ENCODE results near the gene ZNF239. TPM values are rescaled to one million over a fixed set of nuclear protein-coding genes. Genes with fewer than 3 reads are reported as not detected.
A peak's percentile ranks its signal among the peaks of the same experiment; 100 is the strongest.
"Not testable (repeated sequence)": the region's sequence is repeated elsewhere in the genome, so short reads cannot be mapped to it uniquely, and the experiment has no call there.

ZNF239 gene
- total RNA-seq, 1 experiment from 2014 or later = 4.7 TPM

GRCh38 chr10:43594944-43595589, 20.7 kb upstream of the ZNF239 start:
- Histone ChIP-seq H3K27me3 (ENCODE audit: low read length) (peaks cover 3% of the 10 kb centered on the region; the same call in 1 of the 2 replicates), H3K4me2 (ENCODE audit: low read depth, low read length, poor library complexity, severe bottlenecking) (peak overlapping the region; percentile 59), H3K9ac (ENCODE audit: low read length) (peak overlapping the region; percentile 61), H3K79me2 (ENCODE audit: low read length) (no peaks in the 10 kb centered on the region), H3K9me3 (ENCODE audit: low read length) (peaks cover 5% of the 10 kb centered on the region; the same call in 1 of the 2 replicates), H3K4me1 (ENCODE audit: low read length) (peaks cover 8% of the 10 kb centered on the region), H3K36me3 (ENCODE audit: insufficient read depth, low read length) (no peaks in the 10 kb centered on the region; the same call in 1 of the 2 replicates), H4K20me1 (ENCODE audit: insufficient read depth, low read depth, low read length) (no peaks in the 10 kb centered on the region), H3K4me3 (ENCODE audit: low read length) (peak overlapping the region; percentile 55; the same call in 1 of the 2 replicates), H3K27ac (ENCODE audit: low read length) (no peak overlapping the region), H2AFZ (ENCODE audit: low read length) (peak overlapping the region; percentile 88), H3K9me2 (replicated peaks; ENCODE audit: insufficient read depth, low read length) (no peaks in the 10 kb centered on the region)
- peak; percentile 38 for DNase-seq

DNA sequence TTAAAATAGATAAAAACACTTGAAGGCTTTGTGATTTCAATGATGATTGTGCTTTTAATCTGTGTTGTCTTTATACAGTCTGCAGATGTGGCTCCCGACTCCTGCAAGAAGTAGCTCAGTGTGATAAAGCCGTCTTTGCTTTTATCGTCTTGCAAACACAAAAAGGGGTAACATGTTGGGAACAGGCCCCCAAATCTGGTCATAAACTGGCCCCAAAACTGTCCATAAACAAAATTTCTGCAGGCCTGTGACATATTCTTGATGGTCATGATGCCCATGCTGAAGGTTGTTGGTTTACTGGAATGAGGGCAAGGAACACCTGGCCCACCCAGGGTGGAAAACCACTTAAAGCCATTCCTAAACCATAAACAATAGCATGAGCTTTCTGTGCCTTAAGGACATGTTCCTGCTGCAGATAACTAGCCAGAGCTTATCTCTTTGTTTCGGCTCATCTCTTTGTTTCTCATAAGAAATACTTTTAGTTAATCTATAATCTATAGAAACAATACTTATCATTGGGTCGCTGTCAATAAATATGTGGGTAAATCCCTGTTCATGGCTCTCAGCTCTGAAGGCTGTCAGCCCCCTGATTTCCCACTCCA, 17.0 kb upstream of the ZNF239 start:
- H3K27me3 ChIP-seq (ENCODE audit: low read length) = peaks cover 3% of the 10 kb centered on the region; the same call in 1 of the 2 replicates
- DNase-seq = peak; percentile 36
- no peaks in the 10 kb centered on the region; the same call in 1 of the 2 replicates for H3K36me3 ChIP-seq (ENCODE audit: insufficient read depth, low read length)
- H3K4me3 ChIP-seq (ENCODE audit: low read length) = no peak overlapping the region
- no peaks in the 10 kb centered on the region for H3K79me2 ChIP-seq (ENCODE audit: low read length)
- no peak overlapping the region for H2AFZ ChIP-seq (ENCODE audit: low read length)
- no peak overlapping the region for H3K4me2 ChIP-seq (ENCODE audit: low read depth, low read length, poor library complexity, severe bottlenecking)
- no peaks in the 10 kb centered on the region for H3K9me2 ChIP-seq (replicated peaks; ENCODE audit: insufficient read depth, low read length)
- peaks cover 8% of the 10 kb centered on the region for H3K4me1 ChIP-seq (ENCODE audit: low read length)
- peaks cover 5% of the 10 kb centered on the region; the same call in 1 of the 2 replicates for H3K9me3 ChIP-seq (ENCODE audit: low read length)
- H3K27ac ChIP-seq (ENCODE audit: low read length) = no peak overlapping the region
- no peak overlapping the region for H3K9ac ChIP-seq (ENCODE audit: low read length)
- no peaks in the 10 kb centered on the region for H4K20me1 ChIP-seq (ENCODE audit: insufficient read depth, low read depth, low read length)

- H3K27me3 ChIP-seq (ENCODE audit: low read length); H3K27ac ChIP-seq (ENCODE audit: low read length); DNase-seq; H3K4me2 ChIP-seq (ENCODE audit: low read depth, low read length, poor library complexity, severe bottlenecking); H3K9ac ChIP-seq (ENCODE audit: low read length); H3K36me3 ChIP-seq (ENCODE audit: insufficient read depth, low read length); H3K4me1 ChIP-seq (ENCODE audit: low read length); H3K9me2 ChIP-seq (replicated peaks; ENCODE audit: insufficient read depth, low read length); H3K4me3 ChIP-seq (ENCODE audit: low read length); H3K9me3 ChIP-seq (ENCODE audit: low read length); H3K79me2 ChIP-seq (ENCODE audit: low read length); H4K20me1 ChIP-seq (ENCODE audit: insufficient read depth, low read depth, low read length); H2AFZ ChIP-seq (ENCODE audit: low read length): not testable (repeated sequence)
These were observed 12.3 kb upstream of the ZNF239 start for GRCh38 chr10:43586730-43587115.

DNA sequence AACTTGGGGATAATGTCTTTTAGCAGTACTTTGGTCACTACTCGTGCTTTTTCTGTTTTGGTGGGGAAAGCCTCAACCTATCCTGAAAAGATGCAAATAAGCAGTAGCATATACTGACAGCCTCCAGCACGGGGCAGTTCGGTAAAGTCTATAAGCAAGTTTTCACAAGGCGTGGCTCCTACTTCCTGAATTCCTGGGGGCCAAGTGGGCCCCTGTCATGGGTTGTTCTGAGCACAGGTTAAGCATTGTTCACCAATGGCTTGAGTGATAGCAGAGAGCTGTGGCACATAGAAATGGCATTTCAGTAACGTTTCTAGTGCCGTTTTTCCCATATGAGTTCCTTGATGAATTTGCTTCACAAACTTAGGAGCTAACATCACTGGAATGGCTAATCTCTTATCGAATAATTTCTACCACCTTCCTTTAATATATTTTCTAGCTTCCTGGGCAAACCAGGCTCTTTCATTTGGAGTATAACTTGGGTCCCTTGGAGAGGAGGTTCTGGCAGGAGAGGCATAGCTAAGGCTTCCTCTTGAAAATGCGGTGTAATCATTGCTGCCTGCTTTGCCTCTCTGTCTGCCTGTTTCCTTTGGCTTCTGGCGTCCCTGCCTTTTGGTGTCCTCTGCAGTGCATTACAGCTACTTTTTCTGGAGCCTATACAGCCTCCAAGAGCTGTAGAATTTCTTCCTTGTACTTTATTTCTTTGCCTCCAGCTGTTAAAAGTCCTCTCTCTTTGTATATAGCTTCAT, 11.7 kb upstream of the ZNF239 start:
- H3K9ac ChIP-seq (ENCODE audit: low read length) = no peak overlapping the region
- no peaks in the 10 kb centered on the region for H3K4me1 ChIP-seq (ENCODE audit: low read length)
- no peak for DNase-seq
- H3K9me3 ChIP-seq (ENCODE audit: low read length) = peaks cover 1% of the 10 kb centered on the region; the same call in 1 of the 2 replicates
- H3K9me2 ChIP-seq (replicated peaks; ENCODE audit: insufficient read depth, low read length) = no peaks in the 10 kb centered on the region
- H3K27me3 ChIP-seq (ENCODE audit: low read length) = no peaks in the 10 kb centered on the region
- no peak overlapping the region for H2AFZ ChIP-seq (ENCODE audit: low read length)
- H4K20me1 ChIP-seq (ENCODE audit: insufficient read depth, low read depth, low read length) = no peaks in the 10 kb centered on the region
- no peak overlapping the region for H3K4me3 ChIP-seq (ENCODE audit: low read length)
- H3K27ac ChIP-seq (ENCODE audit: low read length) = no peak overlapping the region
- no peaks in the 10 kb centered on the region for H3K79me2 ChIP-seq (ENCODE audit: low read length)
- no peaks in the 10 kb centered on the region for H3K36me3 ChIP-seq (ENCODE audit: insufficient read depth, low read length)
- H3K4me2 ChIP-seq (ENCODE audit: low read depth, low read length, poor library complexity, severe bottlenecking) = no peak overlapping the region

DNA sequence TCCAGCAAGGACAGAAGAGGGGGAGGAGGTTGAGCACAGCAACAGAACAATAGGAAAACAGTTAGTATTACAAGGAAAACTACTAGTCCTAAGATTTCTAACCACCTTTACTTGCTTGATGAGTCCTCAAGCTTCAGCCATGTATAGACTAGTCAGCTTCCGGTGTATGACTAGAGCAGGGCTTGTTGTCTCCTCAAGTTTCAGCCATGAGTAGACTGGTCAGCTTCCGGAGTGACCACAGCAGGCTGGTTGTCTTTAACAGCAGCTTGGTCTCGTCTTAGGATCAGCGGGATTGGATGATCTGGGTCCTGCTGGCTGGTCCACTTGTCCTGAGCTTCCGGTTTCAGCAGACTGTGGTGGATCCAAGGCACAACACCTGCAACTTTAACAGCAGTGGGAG, 10.6 kb upstream of the ZNF239 start:
- H3K9ac ChIP-seq (ENCODE audit: low read length) = no peak overlapping the region
- no peak overlapping the region for H3K27ac ChIP-seq (ENCODE audit: low read length)
- no peaks in the 10 kb centered on the region for H3K9me3 ChIP-seq (ENCODE audit: low read length)
- H2AFZ ChIP-seq (ENCODE audit: low read length) = no peak overlapping the region
- DNase-seq = no peak
- H4K20me1 ChIP-seq (ENCODE audit: insufficient read depth, low read depth, low read length) = no peaks in the 10 kb centered on the region
- no peak overlapping the region for H3K4me3 ChIP-seq (ENCODE audit: low read length)
- no peaks in the 10 kb centered on the region for H3K27me3 ChIP-seq (ENCODE audit: low read length)
- H3K79me2 ChIP-seq (ENCODE audit: low read length) = no peaks in the 10 kb centered on the region
- no peak overlapping the region for H3K4me2 ChIP-seq (ENCODE audit: low read depth, low read length, poor library complexity, severe bottlenecking)
- H3K4me1 ChIP-seq (ENCODE audit: low read length) = no peaks in the 10 kb centered on the region
- no peaks in the 10 kb centered on the region for H3K9me2 ChIP-seq (replicated peaks; ENCODE audit: insufficient read depth, low read length)
- no peaks in the 10 kb centered on the region for H3K36me3 ChIP-seq (ENCODE audit: insufficient read depth, low read length)

DNA sequence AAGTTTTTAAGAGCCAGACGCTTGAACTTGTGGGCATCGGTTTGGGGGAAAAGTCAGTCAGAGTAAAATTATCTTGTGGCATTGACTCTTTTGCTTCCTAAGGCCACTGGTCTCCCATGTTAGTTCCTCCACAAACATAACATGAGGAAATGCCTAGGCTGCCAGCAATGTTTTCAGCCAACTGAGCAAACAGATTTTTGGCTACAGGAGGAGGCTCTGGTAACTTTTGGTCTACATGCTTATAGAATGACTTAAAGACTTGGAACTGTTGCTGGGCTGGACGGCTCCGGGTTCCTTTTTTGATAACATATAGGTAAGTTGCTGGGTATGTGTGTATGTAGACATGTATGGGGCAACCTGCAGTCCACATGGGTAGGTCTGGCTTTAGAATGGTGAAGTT, 9.6 kb upstream of the ZNF239 start:
- Histone ChIP-seq H2AFZ (ENCODE audit: low read length) (no peak overlapping the region), H3K9me3 (ENCODE audit: low read length) (no peaks in the 10 kb centered on the region), H3K27me3 (ENCODE audit: low read length) (no peaks in the 10 kb centered on the region), H3K9me2 (replicated peaks; ENCODE audit: insufficient read depth, low read length) (no peaks in the 10 kb centered on the region), H3K36me3 (ENCODE audit: insufficient read depth, low read length) (no peaks in the 10 kb centered on the region), H3K79me2 (ENCODE audit: low read length) (no peaks in the 10 kb centered on the region), H3K27ac (ENCODE audit: low read length) (no peak overlapping the region), H4K20me1 (ENCODE audit: insufficient read depth, low read depth, low read length) (no peaks in the 10 kb centered on the region), H3K4me1 (ENCODE audit: low read length) (no peaks in the 10 kb centered on the region), H3K4me3 (ENCODE audit: low read length) (no peak overlapping the region), H3K9ac (ENCODE audit: low read length) (no peak overlapping the region), H3K4me2 (ENCODE audit: low read depth, low read length, poor library complexity, severe bottlenecking) (no peak overlapping the region)
- no peak for DNase-seq

DNA sequence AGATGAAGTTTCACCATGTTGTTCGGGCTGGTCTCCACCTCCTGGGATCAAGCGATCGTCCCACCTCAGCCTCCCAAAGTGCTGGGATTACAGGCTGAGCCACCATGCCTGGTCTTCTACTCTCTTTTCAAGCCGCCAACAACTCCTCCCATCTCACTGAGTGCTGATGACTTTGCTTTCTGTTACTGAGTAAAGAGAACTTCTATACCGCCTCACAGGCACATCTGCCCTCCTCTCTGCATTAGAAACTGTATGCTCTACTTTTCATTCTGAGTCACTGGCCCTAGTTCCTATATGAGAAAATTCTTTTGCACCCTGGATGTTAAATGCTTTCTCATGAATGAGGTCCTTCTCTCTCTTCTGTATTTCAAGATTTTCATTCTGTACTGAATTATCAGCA, 2.2 kb upstream of the ZNF239 start:
- H3K27ac ChIP-seq (ENCODE audit: low read length) = no peak overlapping the region
- H3K9me3 ChIP-seq (ENCODE audit: low read length) = peaks cover 3% of the 10 kb centered on the region; the same call in 1 of the 2 replicates
- H3K4me3 ChIP-seq (ENCODE audit: low read length) = no peak overlapping the region
- H2AFZ ChIP-seq (ENCODE audit: low read length) = no peak overlapping the region
- H3K36me3 ChIP-seq (ENCODE audit: insufficient read depth, low read length) = no peaks in the 10 kb centered on the region; the same call in 1 of the 2 replicates
- peaks cover 9% of the 10 kb centered on the region; the same call in 1 of the 2 replicates for H3K79me2 ChIP-seq (ENCODE audit: low read length)
- H3K27me3 ChIP-seq (ENCODE audit: low read length) = no peaks in the 10 kb centered on the region
- no peaks in the 10 kb centered on the region for H4K20me1 ChIP-seq (ENCODE audit: insufficient read depth, low read depth, low read length)
- no peaks in the 10 kb centered on the region for H3K9me2 ChIP-seq (replicated peaks; ENCODE audit: insufficient read depth, low read length)
- no peak overlapping the region for H3K9ac ChIP-seq (ENCODE audit: low read length)
- DNase-seq = peak; percentile 24
- no peak overlapping the region for H3K4me2 ChIP-seq (ENCODE audit: low read depth, low read length, poor library complexity, severe bottlenecking)
- peaks cover 8% of the 10 kb centered on the region for H3K4me1 ChIP-seq (ENCODE audit: low read length)

- Histone ChIP-seq H4K20me1 (ENCODE audit: insufficient read depth, low read depth, low read length) (no peaks in the 10 kb centered on the region), H3K79me2 (ENCODE audit: low read length) (peaks cover 9% of the 10 kb centered on the region; the same call in 1 of the 2 replicates), H3K36me3 (ENCODE audit: insufficient read depth, low read length) (no peaks in the 10 kb centered on the region; the same call in 1 of the 2 replicates), H3K4me3 (ENCODE audit: low read length) (no peak overlapping the region), H3K27ac (ENCODE audit: low read length) (no peak overlapping the region), H3K4me1 (ENCODE audit: low read length) (peaks cover 10% of the 10 kb centered on the region), H2AFZ (ENCODE audit: low read length) (0 out of 2 replicates have a peak overlapping the region, but pooled peaks have one; percentile 50), H3K27me3 (ENCODE audit: low read length) (no peaks in the 10 kb centered on the region), H3K9me2 (replicated peaks; ENCODE audit: insufficient read depth, low read length) (no peaks in the 10 kb centered on the region), H3K9me3 (ENCODE audit: low read length) (peaks cover 3% of the 10 kb centered on the region; the same call in 1 of the 2 replicates), H3K4me2 (ENCODE audit: low read depth, low read length, poor library complexity, severe bottlenecking) (no peak overlapping the region), H3K9ac (ENCODE audit: low read length) (no peak overlapping the region)
- no peak for DNase-seq
These were observed 1.6 kb upstream of the ZNF239 start for GRCh38 chr10:43576062-43576461.

Measured in Karpas-422 (cell line).